ENCODE measurements around the gene EDNRB. TPM values are rescaled to one million over a fixed set of nuclear protein-coding genes. Genes with fewer than 3 reads are reported as not detected.
A peak's percentile ranks its signal among the peaks of the same experiment; 100 is the strongest.
"Not testable (repeated sequence)": the region's sequence is repeated elsewhere in the genome, so short reads cannot be mapped to it uniquely, and the experiment has no call there.

The EDNRB gene
- total RNA-seq = 10 to 100 TPM in 1 of 4 donors, 1 to 10 TPM in 3; 1.6 to 14.7 (median 5.0) TPM

- peak in 2 of 6 experiments; percentile 4 to 23 for TF ChIP-seq CTCF (IDR thresholded peaks at IDR 0.05)
- peak in 1 of 4 donors; percentile 16 for TF ChIP-seq POLR2A (IDR thresholded peaks at IDR 0.05)
- DNase-seq = no peak
- 2 to 5% methylated on average over 26 to 28 of the region's 60 CpGs for WGBS, 2 donors
These were observed at the start of gene EDNRB for GRCh38 chr13:77918391-77919245. TSS of gene EDNRB (minus strand) at chr13:77918831. CDS start at chr13:77918573, 258 bp downstream.

GRCh38 chr13:77966671-77967070, 48.0 kb upstream of the EDNRB start:
- no peak overlapping the region for H3K27ac ChIP-seq
- no peaks in the 10 kb centered on the region for H3K9me3 ChIP-seq
- H3K27me3 ChIP-seq = no peaks in the 10 kb centered on the region
- no peak for TF ChIP-seq CTCF (IDR thresholded peaks at IDR 0.05)
- TF ChIP-seq POLR2A (IDR thresholded peaks at IDR 0.05) = no peak
- 65 to 74% methylated on average over 2 of the region's 2 CpGs for whole genome bisulfite sequencing, 2 donors
- H3K36me3 ChIP-seq = no peaks in the 10 kb centered on the region
- DNase-seq = no peak
- no peaks in the 10 kb centered on the region for H3K4me1 ChIP-seq
- intact Hi-C loops (cut with DNase I) = no loop called here
- H3K4me3 ChIP-seq = no peak overlapping the region

More at GRCh38 chr13:77918391-77919245, at the start of gene EDNRB:
- Histone ChIP-seq H3K4me1 (peaks cover 0 to 23% (median 3%) of the 10 kb centered on the region in 3 donors), H3K36me3 (no peaks in the 10 kb centered on the region), H3K27ac (peak within 1 kb of the TSS; percentile 19 to 74 (median 64)), H3K9me3 (no peaks in the 10 kb centered on the region), H3K4me3 (peak within 1 kb of the TSS; percentile 27 to 70 (median 54)), H3K27me3 (peaks cover 0 to 40% (median 0%) of the 10 kb centered on the region in 4 donors)
- intact Hi-C loops (cut with DNase I) = no loop called here

- Histone ChIP-seq H3K36me3 (no peaks in the 10 kb centered on the region), H3K4me3 (no peak overlapping the region), H3K27me3 (no peaks in the 10 kb centered on the region), H3K9me3 (no peaks in the 10 kb centered on the region), H3K4me1 (no peaks in the 10 kb centered on the region), H3K27ac (no peak overlapping the region)
- DNase-seq = no peak
- TF ChIP-seq POLR2A (IDR thresholded peaks at IDR 0.05) (no peak), CTCF (IDR thresholded peaks at IDR 0.05) (no peak)
- WGBS, 2 donors = 50 to 57% methylated on average over 1 of the region's 1 CpG
- intact Hi-C loops (cut with DNase I) = no loop called here
These were observed 34.1 kb upstream of the EDNRB start for GRCh38 chr13:77952737-77953136.

GRCh38 chr13:77952276-77952675, 33.6 kb upstream of the EDNRB start:
- H3K36me3 ChIP-seq = no peaks in the 10 kb centered on the region
- no peaks in the 10 kb centered on the region for H3K9me3 ChIP-seq
- H3K4me3 ChIP-seq = no peak overlapping the region
- H3K4me1 ChIP-seq = no peaks in the 10 kb centered on the region
- no peak overlapping the region for H3K27ac ChIP-seq
- H3K27me3 ChIP-seq = no peaks in the 10 kb centered on the region
- TF ChIP-seq CTCF (IDR thresholded peaks at IDR 0.05) (no peak), POLR2A (IDR thresholded peaks at IDR 0.05) (no peak)
- intact Hi-C loops (cut with DNase I) = no loop called here
- DNase-seq = no peak

GRCh38 chr13:77946522-77946921, 27.9 kb upstream of the EDNRB start:
- intact Hi-C loops (cut with DNase I) = no loop called here
- Histone ChIP-seq H3K9me3 (no peaks in the 10 kb centered on the region), H3K27me3 (no peaks in the 10 kb centered on the region), H3K36me3 (no peaks in the 10 kb centered on the region), H3K4me1 (no peaks in the 10 kb centered on the region), H3K4me3 (no peak overlapping the region), H3K27ac (no peak overlapping the region)
- DNase-seq = no peak
- WGBS, 2 donors = 18% methylated on average over 1 of the region's 1 CpG
- TF ChIP-seq CTCF (IDR thresholded peaks at IDR 0.05) (no peak), POLR2A (IDR thresholded peaks at IDR 0.05) (no peak)

- WGBS, 2 donors = 89 to 94% methylated on average over 7 of the region's 7 CpGs
- H3K27me3 ChIP-seq; H3K4me1 ChIP-seq; DNase-seq; H3K36me3 ChIP-seq; H3K27ac ChIP-seq; intact Hi-C loops (cut with DNase I); H3K9me3 ChIP-seq; H3K4me3 ChIP-seq: not testable (repeated sequence)
These were observed 16.4 kb upstream of the EDNRB start for GRCh38 chr13:77935063-77935462.
